Transverse colon (tissue), 4 donors: Measurements from ENCODE around the gene NT5C1A.

Source experiments
- CTCF ChIP-seq, 5 experiments: fragments of 200-600 bp in 3 of 5; fragments of 450-650 bp in 2 of 5; sonication (generic) in 3 of 5; IDR thresholded peaks; 1 replicate in 2 of 5; 2 replicates in 3 of 5; pipeline ENCODE4 v1.5.1; 2016 to 2017; ENCODE audit warnings: antibody characterized with exemption in 5 of 5, inconsistent platforms in 3 of 5, mild to moderate bottlenecking in 2 of 5, moderate library complexity in 1 of 5
- EP300 ChIP-seq: sonication (generic); formaldehyde crosslinking; IDR thresholded peaks from one replicate; pipeline ENCODE4 v1.6.1; 2017; ENCODE audit warnings: antibody characterized with exemption, low read depth
- POLR2A ChIP-seq: fragments of 450-650 bp; IDR thresholded peaks from one replicate; pipeline ENCODE4 v1.6.1; 2016; ENCODE audit warnings: antibody characterized with exemption, mild to moderate bottlenecking, moderate library complexity
- POLR2AphosphoS5 ChIP-seq, 3 donors: sonication (generic); formaldehyde crosslinking; IDR thresholded peaks; one replicate each; pipeline ENCODE4 v1.6.1; 2016; ENCODE audit warnings: antibody characterized with exemption in 3 of 3

GRCh38 chr1:39707506-39707905 is 35.6 kb upstream of the NT5C1A start:
- TF ChIP-seq CTCF (IDR thresholded peaks at IDR 0.05) = no peak
- TF ChIP-seq POLR2AphosphoS5 (IDR thresholded peaks at IDR 0.05) = no peak
- TF ChIP-seq POLR2A = no peak
- no peak for TF ChIP-seq EP300
